Spleen (tissue), 11 donors: ENCODE measurements around the gene SRSF5. TPM values are rescaled to one million over a fixed set of nuclear protein-coding genes. Genes with fewer than 3 reads are reported as not detected.

Experiments
- DNase-seq: peaks from one replicate; pipeline ENCODE4 v3.0.0-alpha.2; 2020
- H3K27ac ChIP-seq, 8 donors: fragments of 200-600 bp; sonication (generic) in 7 of 8; 1 replicate in 4 of 8; 2 replicates in 4 of 8; pipeline versions ENCODE4 v1.5.0 to v1.8.0; 2016 to 2021; ENCODE audit warnings: inconsistent platforms in 4 of 8, mild to moderate bottlenecking in 4 of 8, moderate library complexity in 1 of 8
- H3K27me3 ChIP-seq, 7 donors: fragments of 200-600 bp; sonication (generic) in 6 of 7; replicated peaks in 1 of 7; 1 replicate in 4 of 7; 2 replicates in 3 of 7; pipeline versions ENCODE4 v1.5.0 to v1.8.0; 2016 to 2021; ENCODE audit warnings: inconsistent platforms in 3 of 7, mild to moderate bottlenecking in 1 of 7
- H3K36me3 ChIP-seq, 6 donors: fragments of 200-600 bp; sonication (generic) in 5 of 6; 1 replicate in 4 of 6; 2 replicates in 2 of 6; pipeline versions ENCODE4 v1.5.0 to v1.8.0; 2016 to 2021; ENCODE audit warnings: inconsistent platforms in 2 of 6
- H3K4me1 ChIP-seq, 6 donors: fragments of 200-600 bp; sonication (generic) in 5 of 6; 1 replicate in 3 of 6; 2 replicates in 3 of 6; pipeline versions ENCODE4 v1.5.0 to v1.8.0; 2016 to 2021; ENCODE audit warnings: inconsistent platforms in 3 of 6
- H3K4me3 ChIP-seq, 8 donors: fragments of 200-600 bp; sonication (generic) in 7 of 8; 1 replicate in 4 of 8; 2 replicates in 4 of 8; pipeline versions ENCODE4 v1.5.0 to v1.8.0; 2016 to 2021; ENCODE audit warnings: inconsistent platforms in 4 of 8, mild to moderate bottlenecking in 4 of 8, moderate library complexity in 2 of 8
- H3K9me3 ChIP-seq, 8 donors: fragments of 200-600 bp; sonication (generic) in 7 of 8; 1 replicate in 4 of 8; 2 replicates in 4 of 8; pipeline versions ENCODE4 v1.5.0 to v1.8.0; 2016 to 2021; ENCODE audit warnings: inconsistent platforms in 4 of 8
- POLR2A ChIP-seq, 3 donors: fragments of 450-650 bp; IDR thresholded peaks; one replicate each; pipeline ENCODE4 v1.5.1; 2017; ENCODE audit warnings: antibody characterized with exemption in 3 of 3, mild to moderate bottlenecking in 1 of 3
- POLR2AphosphoS5 ChIP-seq, 3 donors: sonication (generic); formaldehyde crosslinking; IDR thresholded peaks; one replicate each; pipeline ENCODE4 v1.5.1; 2017; ENCODE audit warnings: antibody characterized with exemption in 3 of 3
- WGBS, 5 donors: extraction: QIAGEN DNeasy Blood & Tissue Kit in 3 of 5; methylation state at CpG; one replicate each; pipeline versions ENCODE4 v1.1.5 to v1.1.7; 2013 to 2018; 5-methylcytosine and 5-hydroxymethylcytosine counted together
- intact Hi-C: fragments of 100-400 bp; cut with DNase I; formaldehyde crosslinking; loops from one replicate; pipeline ENCODE4 v1.15.0; 2023; ENCODE audit warnings: low total_unique reads
- polyA plus RNA-seq, 3 donors: library from polyadenylated mRNA; stranded (reverse); fragments of 200-250 nt; gene quantifications; one replicate each; pipeline ENCODE4 v1.2.1, GENCODE V29; 2013
- total RNA-seq, 7 donors: library from RNA; depleted of rRNA in 3 of 7; stranded (reverse); fragments of >200 nt in 3 of 7; fragmentation: NEBNext Ultra II Directional in 4 of 7; extraction: Animal tissue kit (Norgen Biotek cat#: 25700) in 4 of 7; gene quantifications; one replicate each; pipeline versions ENCODE4 v1.1.0 to v1.2.1, GENCODE V29; 2016 to 2021
- TF ChIP-seq, protein P1 (sequence below), 11 experiments: fragments of 200-600 bp in 7 of 11; fragments of 450-650 bp in 4 of 11; sonication (generic) in 4 of 11; IDR thresholded peaks in 8 of 11; conservative IDR thresholded peaks in 3 of 11; 1 replicate in 7 of 11; 2 replicates in 4 of 11; pipeline versions ENCODE4 v1.4.0 to v1.8.0; 2016 to 2021; ENCODE audit warnings: antibody characterized with exemption in 11 of 11, inconsistent platforms in 4 of 11, mild to moderate bottlenecking in 1 of 11
- donor health status: healthy with polysubstance abuse.
- donor health status: DM: no; HTN: no; CAD: no; lungs with moderate emphysema.
- donor health status: DM: no; HTN: no; CAD: no.
- donor health status: Bipolar disorder and iron deficiency.
- donor health status: healthy.
- donor health status: DM: no; HTN: no; CAD: no.
- donor health status: DM: yes; HTN: yes; CAD: no.

The SRSF5 gene
- total and polyA plus RNA-seq, 10 donors = 366 to 612 (median 483) TPM

DNA sequence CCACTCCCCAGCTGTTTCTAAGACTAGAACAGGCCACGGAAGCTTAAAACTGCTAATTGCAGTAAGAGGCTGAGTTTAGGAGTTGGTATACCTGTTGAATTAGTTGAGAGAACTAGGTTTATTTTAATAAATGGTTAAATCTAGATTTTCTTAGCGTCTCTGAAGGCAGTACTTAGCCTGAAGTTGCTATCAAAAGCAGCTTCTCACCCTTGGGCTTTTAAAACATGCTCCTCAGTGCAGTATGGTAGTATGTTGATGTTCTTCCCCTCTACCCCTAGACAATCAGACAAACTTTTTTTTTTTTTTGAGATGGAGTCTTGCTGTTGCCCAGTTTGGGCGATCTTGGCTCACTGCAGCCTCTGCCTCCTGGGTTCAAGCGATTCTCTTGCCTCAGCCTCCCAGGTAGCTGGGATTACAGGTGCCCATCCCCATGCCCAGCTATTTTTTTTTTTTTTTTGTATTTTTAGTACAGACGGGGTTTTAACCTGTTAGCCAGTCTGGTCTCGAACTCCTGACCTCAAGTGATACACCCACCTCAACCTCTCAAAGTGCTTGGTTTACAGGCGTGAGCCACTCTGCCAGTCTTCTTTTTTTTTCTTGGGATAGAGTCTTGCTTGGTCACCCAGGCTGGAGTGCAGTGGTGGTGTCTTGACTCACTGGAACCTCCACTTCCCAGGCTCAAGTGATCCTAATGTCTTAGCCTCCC lies 6.8 kb downstream of the SRSF5 start:
- peaks cover 33 to 94% (median 72%) of the 10 kb centered on the region in 6 donors for H3K4me1 ChIP-seq
- no peaks in the 10 kb centered on the region for H3K27me3 ChIP-seq
- WGBS, 5 donors = 89 to 99% (median 91%) methylated on average over 7 of the region's 7 CpGs
- no peaks in the 10 kb centered on the region for H3K9me3 ChIP-seq
- peaks cover 9 to 100% (median 95%) of the 10 kb centered on the region in 6 donors for H3K36me3 ChIP-seq
- no peak overlapping the region for H3K4me3 ChIP-seq
- no peak for DNase-seq
- intact Hi-C loops = no loop called here
- TF ChIP-seq POLR2AphosphoS5 (IDR thresholded peaks at IDR 0.05) = no peak
- no peak for TF ChIP-seq POLR2A (IDR thresholded peaks at IDR 0.05)
- TF ChIP-seq, protein P1, sequence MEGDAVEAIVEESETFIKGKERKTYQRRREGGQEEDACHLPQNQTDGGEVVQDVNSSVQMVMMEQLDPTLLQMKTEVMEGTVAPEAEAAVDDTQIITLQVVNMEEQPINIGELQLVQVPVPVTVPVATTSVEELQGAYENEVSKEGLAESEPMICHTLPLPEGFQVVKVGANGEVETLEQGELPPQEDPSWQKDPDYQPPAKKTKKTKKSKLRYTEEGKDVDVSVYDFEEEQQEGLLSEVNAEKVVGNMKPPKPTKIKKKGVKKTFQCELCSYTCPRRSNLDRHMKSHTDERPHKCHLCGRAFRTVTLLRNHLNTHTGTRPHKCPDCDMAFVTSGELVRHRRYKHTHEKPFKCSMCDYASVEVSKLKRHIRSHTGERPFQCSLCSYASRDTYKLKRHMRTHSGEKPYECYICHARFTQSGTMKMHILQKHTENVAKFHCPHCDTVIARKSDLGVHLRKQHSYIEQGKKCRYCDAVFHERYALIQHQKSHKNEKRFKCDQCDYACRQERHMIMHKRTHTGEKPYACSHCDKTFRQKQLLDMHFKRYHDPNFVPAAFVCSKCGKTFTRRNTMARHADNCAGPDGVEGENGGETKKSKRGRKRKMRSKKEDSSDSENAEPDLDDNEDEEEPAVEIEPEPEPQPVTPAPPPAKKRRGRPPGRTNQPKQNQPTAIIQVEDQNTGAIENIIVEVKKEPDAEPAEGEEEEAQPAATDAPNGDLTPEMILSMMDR (IDR thresholded peaks at IDR 0.05 in 8 of 11, conservative IDR thresholded peaks at IDR 0.05 in 3 of 11) = no peak
- H3K27ac ChIP-seq = no peak overlapping the region

DNA sequence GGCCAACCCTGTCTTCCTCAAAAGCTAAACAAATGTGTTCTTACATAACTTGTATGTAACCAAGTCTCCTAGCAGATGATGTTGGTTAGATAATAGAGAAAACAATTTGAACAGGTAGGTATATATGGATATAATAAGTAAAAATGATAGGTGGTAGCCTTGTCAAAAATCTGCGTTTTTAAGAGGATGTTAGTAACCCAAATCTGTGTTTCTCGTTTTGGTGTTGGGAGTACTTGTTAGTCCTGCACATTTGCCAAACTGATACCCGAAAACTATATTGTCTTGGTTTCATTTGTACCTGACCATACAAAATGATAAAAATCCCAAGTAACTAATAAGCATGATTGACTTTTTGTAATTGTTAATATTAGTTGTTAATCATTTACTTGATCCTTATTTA lies 8.1 kb downstream of the SRSF5 start:
- no peak for DNase-seq
- intact Hi-C loops = no loop called here
- WGBS, 5 donors = 83 to 92% (median 88%) methylated on average over 3 of the region's 3 CpGs
- Histone ChIP-seq H3K4me1 (peaks cover 21 to 82% (median 59%) of the 10 kb centered on the region in 6 donors), H3K27me3 (no peaks in the 10 kb centered on the region), H3K4me3 (no peak overlapping the region), H3K27ac (no peak overlapping the region), H3K9me3 (no peaks in the 10 kb centered on the region), H3K36me3 (peaks cover 5 to 100% (median 94%) of the 10 kb centered on the region in 6 donors)
- TF ChIP-seq, protein P1 (IDR thresholded peaks at IDR 0.05 in 8 of 11, conservative IDR thresholded peaks at IDR 0.05 in 3 of 11) = no peak
- TF ChIP-seq POLR2A (IDR thresholded peaks at IDR 0.05) (no peak), POLR2AphosphoS5 (IDR thresholded peaks at IDR 0.05) (no peak)

DNA sequence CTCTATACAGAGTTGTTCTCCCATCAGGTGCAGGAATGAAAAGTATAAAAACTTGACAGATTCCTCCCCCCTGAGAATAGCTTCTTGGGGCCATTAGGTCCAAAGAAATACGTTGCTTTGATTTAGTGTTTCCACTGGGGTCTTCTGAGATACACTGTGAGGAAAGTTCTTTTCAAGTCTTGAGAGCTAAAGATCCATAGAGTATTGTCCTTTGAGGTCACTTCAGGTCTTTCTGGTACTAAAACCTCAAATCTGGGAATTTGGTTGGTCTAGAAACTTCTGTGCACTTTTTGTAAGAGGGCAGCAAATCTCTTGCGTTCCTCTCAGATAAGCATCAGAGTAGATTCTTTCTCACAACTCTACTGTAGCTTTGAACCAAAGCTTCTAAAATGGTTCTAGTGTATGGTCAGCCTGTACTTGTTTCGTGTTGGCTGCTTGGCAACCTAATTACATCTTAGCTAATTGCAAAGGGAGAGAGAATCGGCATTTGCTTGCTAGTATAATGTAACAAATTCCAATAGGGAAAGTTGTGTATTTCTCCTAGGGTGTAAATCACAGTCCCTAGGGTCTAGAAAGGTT lies 10.0 kb downstream of the SRSF5 start:
- H3K27me3 ChIP-seq = no peaks in the 10 kb centered on the region
- peaks cover 5 to 100% (median 79%) of the 10 kb centered on the region in 6 donors for H3K36me3 ChIP-seq
- DNase-seq = no peak
- H3K4me3 ChIP-seq = no peak overlapping the region
- H3K27ac ChIP-seq = peak overlapping the region in 1 of 8 donors; percentile 14
- TF ChIP-seq, protein P1 (IDR thresholded peaks at IDR 0.05 in 8 of 11, conservative IDR thresholded peaks at IDR 0.05 in 3 of 11) = no peak
- TF ChIP-seq POLR2A (IDR thresholded peaks at IDR 0.05) (no peak), POLR2AphosphoS5 (IDR thresholded peaks at IDR 0.05) (no peak)
- WGBS, 5 donors = 88 to 93% (median 90%) methylated on average over 4 of the region's 4 CpGs
- intact Hi-C loops = no loop called here
- peaks cover 13 to 62% (median 39%) of the 10 kb centered on the region in 6 donors for H3K4me1 ChIP-seq
- H3K9me3 ChIP-seq = no peaks in the 10 kb centered on the region

DNA sequence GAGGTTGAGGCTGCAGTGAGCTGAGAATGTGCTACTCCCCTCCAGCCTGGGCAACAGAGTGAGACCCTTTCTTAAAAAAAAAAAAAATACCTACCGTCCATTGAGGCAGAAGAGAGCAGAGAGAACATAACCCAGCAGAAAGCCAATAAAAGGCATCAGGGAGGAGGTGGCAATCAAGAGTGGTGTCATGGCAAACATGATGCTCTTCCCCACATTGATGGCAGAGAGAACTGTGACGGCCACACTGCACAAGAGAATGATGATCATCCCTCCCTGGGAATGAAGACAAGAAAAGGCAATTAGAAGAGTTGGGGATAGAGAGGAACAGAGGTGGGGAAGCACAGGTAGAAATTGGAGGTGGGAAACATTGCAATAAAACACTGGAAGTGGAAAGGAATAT lies 12.1 kb downstream of the SRSF5 start:
- 82 to 95% (median 91%) methylated on average over 2 of the region's 2 CpGs for WGBS, 5 donors
- H3K36me3 ChIP-seq = peaks cover 0 to 90% (median 58%) of the 10 kb centered on the region in 6 donors
- H3K27me3 ChIP-seq = no peaks in the 10 kb centered on the region
- H3K4me3 ChIP-seq = no peak overlapping the region
- DNase-seq = no peak
- no peaks in the 10 kb centered on the region for H3K9me3 ChIP-seq
- H3K27ac ChIP-seq = peak overlapping the region in 1 of 8 donors; percentile 50
- TF ChIP-seq POLR2AphosphoS5 (IDR thresholded peaks at IDR 0.05) (peak in 1 of 3 donors; percentile 56), POLR2A (IDR thresholded peaks at IDR 0.05) (no peak)
- TF ChIP-seq, protein P1 (IDR thresholded peaks at IDR 0.05 in 8 of 11, conservative IDR thresholded peaks at IDR 0.05 in 3 of 11) = no peak
- intact Hi-C loops = no loop called here
- H3K4me1 ChIP-seq = peaks cover 11 to 41% (median 27%) of the 10 kb centered on the region in 6 donors
